ENCODE data around the gene KCNK6. TPM values are rescaled to one million over a fixed set of nuclear protein-coding genes. Genes with fewer than 3 reads are reported as not detected.

KCNK6 gene
- total and polyA plus RNA-seq, 2 of the 8 experiments (the other 6 are each of a cell fraction or from before 2014, with no cell fraction given), result 10.6 to 13.3 TPM

DNA sequence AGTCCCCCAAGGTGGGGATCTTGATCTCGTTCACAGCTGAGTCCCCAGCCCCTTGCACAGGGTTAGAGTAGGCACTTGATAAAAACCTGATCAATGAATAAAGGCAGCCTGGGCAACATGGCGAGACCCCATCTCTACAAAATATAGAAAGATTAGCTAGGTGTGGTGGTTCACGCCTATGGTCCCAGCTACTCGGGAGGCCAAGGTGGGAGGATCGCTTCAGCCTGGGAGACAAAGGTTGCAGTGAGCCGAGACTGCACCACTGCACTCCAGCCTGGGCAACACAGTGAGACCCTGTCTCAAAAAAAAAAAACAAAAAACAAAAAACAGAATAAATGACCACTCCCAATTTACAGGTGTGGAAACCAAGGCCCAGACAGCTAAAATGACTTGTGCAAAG is 8.7 kb upstream of the KCNK6 start (continued):
- TF ChIP-seq EP300 (IDR thresholded peaks at IDR 0.05; ENCODE audit: borderline replicate concordance in 1 of 2, low read depth in 2 of 2, low read length in 2 of 2) (no peak), TCF12 (IDR thresholded peaks at IDR 0.05; ENCODE audit: low read depth, low read length) (no peak), NRF1 (IDR thresholded peaks at IDR 0.05; ENCODE audit: low read depth, low read length) (no peak)

All from H1 (cell line).